Activated naive CD8-positive, alpha-beta T cell treated with anti-CD3 and anti-CD28 coated beads, Interleukin-2, amount 50 U/mL, for 16 hours (primary cell): ENCODE data around the gene HECTD4.
A peak's percentile ranks its signal among the peaks of the same experiment; 100 is the strongest.
"Not testable (repeated sequence)": the region's sequence is repeated elsewhere in the genome, so short reads cannot be mapped to it uniquely, and the experiment has no call there.

Experiments used
- DNase-seq: peaks from one replicate; pipeline ENCODE4 v3.0.0-alpha.2; 2020; ENCODE audit warnings: low read depth, low spot score

Gene HECTD4

DNA sequence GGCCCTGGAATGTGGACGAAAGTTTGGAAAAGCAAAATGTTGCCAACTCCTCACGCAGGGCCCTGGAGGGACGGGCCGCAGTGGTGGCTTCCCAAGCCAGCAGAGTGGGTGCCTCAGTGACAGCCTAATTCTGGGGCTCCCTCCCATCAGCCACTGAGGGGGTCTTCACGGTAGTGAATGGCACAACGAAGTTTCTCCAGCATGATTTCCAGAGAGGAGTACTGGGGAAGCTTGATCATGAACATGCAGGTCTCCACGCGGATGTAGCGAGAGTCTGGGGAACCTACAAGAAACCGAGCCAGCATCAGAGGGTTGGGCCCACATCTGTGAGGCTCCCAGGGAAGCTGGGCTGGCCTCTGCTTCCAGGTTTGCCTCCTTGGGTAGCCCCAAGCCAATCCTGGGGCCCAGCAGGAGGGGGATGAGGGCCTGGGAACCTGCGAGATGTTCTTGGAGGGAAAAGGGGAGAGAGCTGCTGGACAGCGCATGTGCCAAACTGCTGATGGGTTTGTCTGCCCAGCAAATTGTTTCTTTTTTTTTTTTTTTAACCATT is 219.9 kb downstream of the HECTD4 start:
- DNase-seq: no peak

GRCh38 chr12:112161711-112162110 is 220.5 kb downstream of the HECTD4 start:
- no peak for DNase-seq

DNA sequence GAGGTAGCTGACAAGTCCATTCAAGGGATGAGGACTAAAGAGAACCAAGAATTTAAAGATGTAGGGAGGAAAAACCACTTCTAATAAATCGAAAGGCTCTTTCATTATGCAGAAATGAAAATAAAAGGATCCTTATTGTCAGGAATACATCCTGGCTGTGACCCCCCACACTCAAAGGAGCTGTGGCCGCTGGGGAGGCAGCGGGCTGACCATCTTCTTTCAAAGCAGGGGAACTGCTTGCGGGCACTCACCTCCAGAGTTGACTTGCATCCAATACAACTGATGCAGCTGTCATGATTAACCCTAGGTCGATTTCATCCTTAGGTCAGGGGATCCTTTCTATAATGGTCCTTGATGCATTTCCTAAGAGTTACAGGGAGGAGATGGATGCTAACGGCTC is 221.6 kb downstream of the HECTD4 start:
- DNase-seq: no peak

- DNase-seq: no peak
Measured at GRCh38 chr12:112159146-112159541, 223.1 kb downstream of the HECTD4 start.

DNA sequence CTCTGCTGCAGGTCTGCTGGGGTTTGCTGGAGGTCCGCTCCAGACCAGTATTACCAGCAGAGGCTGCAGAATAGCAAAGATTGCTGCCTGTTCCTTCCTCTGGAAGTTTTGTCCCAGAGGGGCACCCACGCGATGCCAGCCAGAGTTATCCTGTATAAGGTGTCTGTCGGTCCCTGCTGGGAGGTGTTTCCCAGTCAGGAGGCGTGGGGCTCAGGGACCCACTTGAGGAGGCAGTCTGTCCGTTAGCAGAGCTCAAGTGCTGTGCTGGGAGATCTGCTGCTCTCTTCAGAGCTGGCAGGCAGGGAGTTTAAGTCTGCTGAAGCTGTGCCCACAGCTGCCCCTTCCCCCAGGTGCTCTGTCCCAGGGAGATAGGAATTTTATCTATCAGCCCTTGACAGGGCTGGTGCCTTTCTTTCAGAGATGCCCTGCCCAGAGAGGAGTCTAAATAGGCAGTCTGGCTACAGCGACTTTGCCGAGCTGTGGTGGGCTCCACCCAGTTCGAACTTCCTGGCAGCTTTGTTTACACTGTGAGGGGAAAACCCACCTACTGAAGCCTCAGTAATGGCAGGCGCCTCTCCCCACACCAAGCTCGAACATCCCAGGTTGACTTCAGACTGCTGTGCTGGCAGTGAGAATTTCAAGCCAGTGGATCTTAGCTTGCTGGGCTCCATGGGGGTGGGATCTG is 223.6 kb downstream of the HECTD4 start:
- not testable (repeated sequence) for DNase-seq

GRCh38 chr12:112153893-112154219 is 228.4 kb downstream of the HECTD4 start:
- no peak for DNase-seq

DNA sequence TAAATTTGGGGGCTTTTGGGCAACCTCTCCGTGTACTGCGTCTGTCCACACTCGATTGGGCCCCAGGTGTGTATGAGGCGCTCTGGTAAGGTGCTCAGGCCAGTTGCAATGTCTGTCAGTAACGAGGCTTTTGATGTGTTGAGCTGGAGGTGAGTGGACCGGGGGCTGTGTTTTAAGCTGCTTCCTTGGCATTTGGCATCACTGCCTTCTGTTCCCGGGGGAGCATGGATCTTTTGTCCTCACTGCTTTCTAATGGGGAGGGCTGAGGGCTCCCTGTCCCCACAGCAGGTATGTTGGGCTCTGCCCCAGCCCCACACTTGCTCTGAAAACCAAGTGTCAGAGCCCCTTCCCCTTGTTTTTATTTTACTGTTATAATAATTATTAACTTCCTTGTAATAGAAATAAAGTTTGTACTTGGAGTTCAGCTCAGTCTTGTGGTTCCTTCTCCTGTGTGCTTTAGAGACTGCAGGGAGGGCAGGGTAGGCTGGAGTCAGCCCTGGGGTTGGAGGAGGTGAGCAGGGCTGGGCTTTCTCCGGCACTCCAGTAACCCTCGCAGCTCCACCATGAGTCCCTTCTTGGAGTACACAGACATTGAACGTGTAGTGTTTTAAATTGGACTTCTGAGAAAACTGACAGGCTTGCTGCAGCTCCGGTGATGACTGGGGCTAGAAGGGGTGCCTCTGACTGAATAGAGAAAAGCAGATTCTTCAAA is 228.9 kb downstream of the HECTD4 start:
- DNase-seq: no peak

GRCh38 chr12:112151766-112152541 is 230.3 kb downstream of the HECTD4 start:
- DNase-seq: no peak

GRCh38 chr12:112149596-112149995 is 232.6 kb downstream of the HECTD4 start:
- no peak for DNase-seq

GRCh38 chr12:112148031-112148513 is 234.2 kb downstream of the HECTD4 start:
- no peak for DNase-seq

DNA sequence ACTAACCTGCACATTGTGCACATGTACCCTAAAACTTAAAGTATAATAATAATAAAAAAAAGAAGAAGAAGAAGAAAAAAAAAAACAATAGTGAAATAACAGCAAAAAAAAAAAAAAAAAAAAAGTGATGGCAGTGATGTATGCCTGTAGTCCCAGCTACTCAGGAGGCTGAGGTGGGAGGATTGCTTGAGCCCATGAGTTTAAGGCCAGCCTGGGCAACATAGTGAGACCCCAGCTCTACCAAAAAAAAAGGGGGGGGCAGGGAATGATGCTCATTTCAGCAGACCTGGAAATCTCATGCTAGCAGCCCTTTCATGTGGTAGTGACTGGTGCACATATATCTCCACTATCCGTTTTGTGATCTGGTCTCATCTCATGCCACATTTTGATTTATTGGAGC is 236.1 kb downstream of the HECTD4 start:
- no peak for DNase-seq

GRCh38 chr12:112140728-112141127 is 241.5 kb downstream of the HECTD4 start:
- DNase-seq: no peak

DNA sequence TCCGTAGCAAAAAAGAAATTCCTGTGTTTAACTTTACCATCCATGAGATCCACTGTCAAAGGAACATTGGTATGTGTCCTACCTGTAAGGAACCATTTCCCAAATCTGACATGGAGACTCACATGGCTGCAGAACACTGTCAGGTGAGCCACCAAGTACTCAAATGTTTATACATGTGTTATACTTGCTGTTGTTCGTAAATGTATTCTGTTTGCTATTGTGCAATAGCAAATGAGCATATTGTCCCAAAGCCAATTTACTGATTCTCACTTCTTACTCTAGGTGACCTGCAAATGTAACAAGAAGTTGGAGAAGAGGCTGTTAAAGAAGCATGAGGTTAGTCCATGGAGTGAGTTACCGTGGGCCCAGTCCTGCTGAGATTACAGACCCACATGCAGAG is 247.5 kb downstream of the HECTD4 start:
- no peak for DNase-seq

DNA sequence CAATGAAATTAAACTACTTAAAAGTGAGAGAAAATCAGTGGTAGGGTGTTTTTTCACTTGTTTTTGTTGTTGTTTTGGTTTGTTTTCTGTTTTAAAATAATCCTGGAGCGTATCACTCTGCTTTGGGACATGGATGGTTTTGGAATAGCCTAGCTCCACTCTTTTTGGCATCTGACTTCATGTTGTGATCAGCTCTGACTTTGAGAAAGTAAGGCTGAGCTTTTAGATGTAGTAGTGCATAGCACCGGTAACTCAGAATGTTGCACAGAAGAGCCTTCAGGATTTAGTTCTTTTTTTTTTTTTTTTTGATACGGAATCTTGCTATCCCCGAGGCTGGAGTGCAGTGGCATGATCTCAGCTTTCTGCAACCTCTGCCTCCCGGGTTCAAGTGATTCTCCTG is 248.8 kb downstream of the HECTD4 start:
- no peak for DNase-seq

DNA sequence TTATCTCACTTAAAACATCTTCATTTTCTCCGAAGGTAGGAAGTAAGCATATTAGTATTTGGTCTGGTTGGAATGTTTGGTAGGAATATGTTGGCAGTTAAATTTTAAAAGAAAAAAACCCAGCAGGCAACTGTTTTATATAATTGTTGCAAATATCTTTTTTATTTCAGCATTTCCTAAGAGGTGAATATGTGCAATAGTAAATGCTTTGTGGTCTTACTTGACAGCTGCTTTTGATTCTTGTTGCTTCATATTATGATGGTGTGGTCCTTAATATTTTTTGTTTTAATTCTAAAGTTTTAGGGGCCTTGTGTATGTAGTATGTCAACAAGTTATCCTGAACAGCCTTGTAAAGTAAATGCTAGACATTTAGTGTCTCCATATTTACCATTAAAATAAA is 250.5 kb downstream of the HECTD4 start:
- DNase-seq: no peak

DNA sequence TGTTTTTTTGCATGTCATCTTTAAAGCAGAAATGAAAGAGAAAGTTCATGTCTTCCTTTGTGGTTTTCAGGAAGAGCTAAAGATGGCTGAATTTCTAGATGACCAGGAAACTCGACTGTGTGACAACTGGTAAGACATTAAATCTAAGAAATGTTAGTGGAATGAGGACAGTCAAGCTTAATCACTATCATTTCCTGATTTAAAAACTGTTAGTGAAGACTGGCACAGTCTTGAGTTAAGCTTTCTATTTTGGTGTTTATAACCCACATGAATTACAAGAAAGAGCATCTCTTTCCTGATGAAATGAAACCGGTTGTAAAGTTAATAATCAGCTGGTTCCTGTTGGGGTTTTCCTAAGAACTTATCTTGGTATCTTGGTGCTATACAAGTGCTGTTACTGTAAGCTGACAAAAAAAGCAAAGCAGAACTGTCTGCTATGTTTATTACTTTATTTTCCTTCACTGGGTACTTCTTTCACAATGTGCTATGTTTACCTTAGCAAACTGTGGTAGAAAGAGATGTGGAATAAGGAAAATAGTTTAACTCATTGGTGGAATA is 251.7 kb downstream of the HECTD4 start:
- DNase-seq: no peak

DNA sequence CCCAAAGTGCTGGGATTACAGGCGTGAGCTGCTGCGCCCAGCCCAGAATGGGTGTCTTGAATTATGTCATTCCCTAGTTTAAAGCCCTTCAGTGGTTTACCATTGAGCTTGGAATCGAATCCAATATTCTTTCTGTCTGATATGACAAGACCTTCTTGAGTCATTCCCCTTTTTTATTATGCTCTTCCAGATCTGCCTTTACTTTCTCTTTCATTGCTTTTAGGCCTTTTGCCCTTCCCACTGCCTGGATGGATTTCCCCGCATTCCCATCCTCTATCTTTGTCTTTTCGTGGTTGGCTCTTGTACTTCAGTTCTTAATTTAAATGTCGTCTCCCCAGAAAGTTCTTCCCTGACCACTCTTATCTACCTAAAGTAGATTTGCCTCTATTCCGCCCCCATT is 255.3 kb downstream of the HECTD4 start:
- DNase-seq: no peak

DNA sequence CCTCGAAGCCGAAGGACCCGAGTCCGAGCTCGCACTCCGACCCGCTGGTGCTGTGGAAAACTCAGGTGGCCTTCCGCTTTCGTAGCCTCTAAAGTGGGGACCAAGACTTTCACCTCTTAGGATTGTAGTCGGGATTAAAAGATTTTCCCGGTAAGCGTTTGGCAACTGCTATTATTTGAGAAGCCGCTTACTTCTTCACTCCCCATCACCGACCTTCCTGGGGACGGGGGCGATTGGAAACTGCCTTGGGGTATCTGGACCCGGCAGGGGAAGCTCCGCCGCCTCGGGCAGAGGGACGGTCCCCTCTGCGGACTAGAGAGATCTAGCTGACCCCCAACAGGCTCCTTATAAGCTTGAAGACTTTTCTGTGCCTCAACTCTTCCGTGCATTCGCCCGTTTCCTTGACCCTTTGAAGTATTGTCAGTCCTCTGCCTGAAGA is 256.2 kb downstream of the HECTD4 start:
- no peak for DNase-seq

DNA sequence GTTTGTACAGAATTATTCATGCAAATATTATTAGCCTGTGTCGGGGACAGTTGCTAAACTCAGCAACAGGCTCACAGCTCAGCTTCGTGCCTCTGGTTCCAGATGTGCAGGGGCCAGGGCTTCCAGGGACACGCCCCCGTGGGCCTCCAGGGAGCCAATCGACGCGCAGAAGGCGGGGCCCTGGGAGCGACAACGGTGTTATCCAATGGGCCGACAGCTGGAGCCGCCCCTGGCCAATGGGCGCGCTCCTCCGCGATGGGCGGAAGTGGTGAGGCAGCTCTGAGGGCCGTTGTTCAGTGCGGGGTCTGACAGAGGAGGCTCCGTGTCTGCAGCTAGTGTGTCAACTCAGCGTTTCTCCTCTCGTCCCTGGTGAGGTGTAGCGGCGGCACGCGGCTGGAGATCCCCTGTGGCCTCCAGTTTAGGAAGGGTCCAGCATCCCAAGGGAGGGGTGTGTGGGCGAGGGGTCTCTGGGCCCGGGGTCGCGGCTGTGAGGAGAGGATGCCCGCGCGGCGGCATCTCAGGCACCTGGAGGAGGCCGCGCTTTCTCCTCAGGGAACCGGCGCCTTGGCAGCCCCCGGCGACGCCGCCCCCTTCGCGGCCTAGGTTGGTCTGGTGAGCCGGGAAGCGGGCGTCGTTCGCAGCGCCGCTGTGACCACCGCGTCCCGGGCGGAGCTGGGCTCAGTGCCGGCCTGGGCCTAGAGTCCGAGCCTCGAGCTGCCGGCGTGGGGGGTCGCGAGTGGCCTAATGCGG is 256.8 kb downstream of the HECTD4 start, which contains the start of gene TRAFD1:
Gene TRAFD1 (plus strand): TSS at position 311 of the 750 bp plus-strand sequence. CDS start 4,963 bp downstream, outside the sequence.
- peak; percentile 98 for DNase-seq

- no peak for DNase-seq
Measured at GRCh38 chr12:112124918-112125249, 257.3 kb downstream of the HECTD4 start.
